ENCODE measurements around the gene PIAS1. TPM values are rescaled to one million over a fixed set of nuclear protein-coding genes. Genes with fewer than 3 reads are reported as not detected.

Gene PIAS1
- total and polyA plus RNA-seq, 9 of the 15 experiments (the other 6 are each of a cell fraction or from before 2014, with no cell fraction given), result 18.0 to 59.1 (median 28.5) TPM

DNA sequence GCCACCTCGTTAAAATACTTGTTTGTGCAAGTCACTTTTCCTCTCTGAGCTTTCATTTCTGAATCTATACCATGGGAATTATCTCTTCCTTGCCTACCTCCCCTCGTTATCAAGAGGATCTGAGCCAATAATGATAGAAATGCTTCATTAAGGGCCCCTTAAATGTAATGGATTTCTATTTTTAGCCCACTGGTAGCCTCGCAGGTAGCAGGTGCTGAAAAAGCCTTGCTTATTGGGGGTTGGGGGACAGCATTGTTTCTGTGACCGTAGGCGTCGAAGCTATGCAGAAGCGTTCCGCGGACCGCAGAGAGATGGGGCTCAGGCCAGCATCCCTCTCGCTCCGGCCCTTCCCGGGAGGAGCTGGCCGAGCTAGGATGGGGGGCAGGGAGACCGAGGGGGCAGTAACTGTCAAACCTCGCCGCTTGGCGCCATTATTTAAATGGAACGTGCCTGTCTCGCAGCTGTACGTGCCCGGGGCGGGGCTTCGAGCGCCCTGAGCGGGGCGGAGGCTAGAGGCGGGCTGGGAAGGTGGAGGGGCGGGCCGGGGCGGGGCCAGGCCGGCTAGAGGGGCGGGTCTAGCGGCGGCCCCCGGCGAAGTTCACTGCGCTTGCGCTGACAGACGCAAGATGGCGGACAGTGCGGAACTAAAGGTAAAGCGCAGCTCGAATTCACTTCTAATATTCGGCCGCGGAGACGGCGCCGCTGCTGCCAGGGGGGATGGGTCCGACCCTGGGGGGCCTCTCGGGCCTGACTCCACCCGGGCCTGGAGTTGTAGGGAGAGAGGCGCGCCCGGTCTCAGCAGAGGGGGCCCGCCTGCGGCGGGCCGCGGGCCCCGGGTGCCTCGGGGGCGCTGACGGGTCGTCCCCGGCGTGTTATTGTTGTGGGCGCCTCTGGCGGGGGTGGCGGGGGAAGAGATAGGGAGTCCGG, at the start of gene PIAS1 (continued):
- peak; percentile 33; the same call in 1 of the 2 replicates for TF ChIP-seq MTA3 (IDR thresholded peaks at IDR 0.05; ENCODE audit: borderline replicate concordance)
- TF ChIP-seq ZEB2 (IDR thresholded peaks at IDR 0.05), result peak; percentile 19; the same call in 1 of the 2 replicates
- no peak for TF ChIP-seq MAFG (tag; conservative IDR thresholded peaks at IDR 0.05)
- TF ChIP-seq HMGN3 (IDR thresholded peaks at IDR 0.05; ENCODE audit: borderline replicate concordance, extremely low read depth, insufficient read length, low read depth, low read length), result peak; percentile 69
- peak; percentile 51 for TF ChIP-seq MEIS2 (IDR thresholded peaks at IDR 0.05; ENCODE audit: partially characterized antibody)
- TF ChIP-seq TAF1 (IDR thresholded peaks at IDR 0.05; ENCODE audit: control insufficient read depth, extremely low read depth, insufficient read depth, low read length, severe bottlenecking), result peak; percentile 87
- no peak for TF ChIP-seq NR2C1 (IDR thresholded peaks at IDR 0.05)
- no peak for TF ChIP-seq NR2C1 (tag; IDR thresholded peaks at IDR 0.05)
- TF ChIP-seq, protein P1, sequence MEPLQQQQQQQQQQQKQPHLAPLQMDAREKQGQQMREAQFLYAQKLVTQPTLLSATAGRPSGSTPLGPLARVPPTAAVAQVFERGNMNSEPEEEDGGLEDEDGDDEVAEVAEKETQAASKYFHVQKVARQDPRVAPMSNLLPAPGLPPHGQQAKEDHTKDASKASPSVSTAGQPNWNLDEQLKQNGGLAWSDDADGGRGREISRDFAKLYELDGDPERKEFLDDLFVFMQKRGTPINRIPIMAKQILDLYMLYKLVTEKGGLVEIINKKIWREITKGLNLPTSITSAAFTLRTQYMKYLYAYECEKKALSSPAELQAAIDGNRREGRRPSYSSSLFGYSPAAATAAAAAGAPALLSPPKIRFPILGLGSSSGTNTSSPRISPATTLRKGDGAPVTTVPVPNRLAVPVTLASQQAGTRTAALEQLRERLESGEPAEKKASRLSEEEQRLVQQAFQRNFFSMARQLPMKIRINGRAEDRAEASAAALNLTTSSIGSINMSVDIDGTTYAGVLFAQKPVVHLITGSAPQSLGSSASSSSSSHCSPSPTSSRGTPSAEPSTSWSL (CRISPR knock-in tag; IDR thresholded peaks at IDR 0.05; ENCODE audit: borderline replicate concordance), result no peak
- TF ChIP-seq SP1 (CRISPR knock-in tag; IDR thresholded peaks at IDR 0.05), result peak; percentile 84
- no peak for TF ChIP-seq SP2 (IDR thresholded peaks at IDR 0.05; ENCODE audit: extremely low read depth, low read depth, low read length, poor library complexity, severe bottlenecking)
- TF ChIP-seq, protein P2, sequence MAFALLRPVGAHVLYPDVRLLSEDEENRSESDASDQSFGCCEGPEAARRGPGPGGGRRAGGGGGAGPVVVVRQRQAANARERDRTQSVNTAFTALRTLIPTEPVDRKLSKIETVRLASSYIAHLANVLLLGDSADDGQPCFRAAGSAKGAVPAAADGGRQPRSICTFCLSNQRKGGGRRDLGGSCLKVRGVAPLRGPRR (CRISPR knock-in tag; IDR thresholded peaks at IDR 0.05), result no peak
- no peak for TF ChIP-seq ZNF146 (CRISPR knock-in tag; IDR thresholded peaks at IDR 0.05; ENCODE audit: unreplicated experiment)
- TF ChIP-seq, protein P3, sequence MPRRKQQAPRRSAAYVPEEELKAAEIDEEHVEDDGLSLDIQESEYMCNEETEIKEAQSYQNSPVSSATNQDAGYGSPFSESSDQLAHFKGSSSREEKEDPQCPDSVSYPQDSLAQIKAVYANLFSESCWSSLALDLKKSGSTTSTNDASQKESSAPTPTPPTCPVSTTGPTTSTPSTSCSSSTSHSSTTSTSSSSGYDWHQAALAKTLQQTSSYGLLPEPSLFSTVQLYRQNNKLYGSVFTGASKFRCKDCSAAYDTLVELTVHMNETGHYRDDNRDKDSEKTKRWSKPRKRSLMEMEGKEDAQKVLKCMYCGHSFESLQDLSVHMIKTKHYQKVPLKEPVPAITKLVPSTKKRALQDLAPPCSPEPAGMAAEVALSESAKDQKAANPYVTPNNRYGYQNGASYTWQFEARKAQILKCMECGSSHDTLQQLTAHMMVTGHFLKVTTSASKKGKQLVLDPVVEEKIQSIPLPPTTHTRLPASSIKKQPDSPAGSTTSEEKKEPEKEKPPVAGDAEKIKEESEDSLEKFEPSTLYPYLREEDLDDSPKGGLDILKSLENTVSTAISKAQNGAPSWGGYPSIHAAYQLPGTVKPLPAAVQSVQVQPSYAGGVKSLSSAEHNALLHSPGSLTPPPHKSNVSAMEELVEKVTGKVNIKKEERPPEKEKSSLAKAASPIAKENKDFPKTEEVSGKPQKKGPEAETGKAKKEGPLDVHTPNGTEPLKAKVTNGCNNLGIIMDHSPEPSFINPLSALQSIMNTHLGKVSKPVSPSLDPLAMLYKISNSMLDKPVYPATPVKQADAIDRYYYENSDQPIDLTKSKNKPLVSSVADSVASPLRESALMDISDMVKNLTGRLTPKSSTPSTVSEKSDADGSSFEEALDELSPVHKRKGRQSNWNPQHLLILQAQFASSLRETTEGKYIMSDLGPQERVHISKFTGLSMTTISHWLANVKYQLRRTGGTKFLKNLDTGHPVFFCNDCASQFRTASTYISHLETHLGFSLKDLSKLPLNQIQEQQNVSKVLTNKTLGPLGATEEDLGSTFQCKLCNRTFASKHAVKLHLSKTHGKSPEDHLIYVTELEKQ (CRISPR knock-in tag; IDR thresholded peaks at IDR 0.05), result no peak
- 0 out of 2 replicates have a peak, but pooled peaks have one; percentile 33 for TF ChIP-seq ZNF584 (CRISPR knock-in tag; IDR thresholded peaks at IDR 0.05; ENCODE audit: low read depth)
- no peak for TF ChIP-seq KAT2B (IDR thresholded peaks at IDR 0.05; ENCODE audit: low read depth, low read length)
- TF ChIP-seq ZNF696 (CRISPR knock-in tag; conservative IDR thresholded peaks at IDR 0.05), result no peak
- TF ChIP-seq NFYB (IDR thresholded peaks at IDR 0.05; ENCODE audit: extremely low read depth, insufficient read length), result no peak
- TF ChIP-seq L3MBTL2 (IDR thresholded peaks at IDR 0.05), result peak; percentile 97
- TF ChIP-seq EWSR1 (IDR thresholded peaks at IDR 0.05; ENCODE audit: borderline replicate concordance, low read depth, partially characterized antibody), result no peak
- no peak for TF ChIP-seq ARID2 (IDR thresholded peaks at IDR 0.05)
- TF ChIP-seq MCM5 (IDR thresholded peaks at IDR 0.05; ENCODE audit: low read depth), result no peak

Measured in K562 (cell line).